Dermis blood vessel endothelial cell (primary cell): ENCODE results near the gene ANKHD1. TPM values are rescaled to one million over a fixed set of nuclear protein-coding genes. Genes with fewer than 3 reads are reported as not detected.

Source experiments
- DNase-seq: peaks from one replicate; pipeline ENCODE4 v3.0.0; 2010
- total RNA-seq: library from RNA; depleted of rRNA; stranded (reverse); fragments of >200 nt; gene quantifications from 2 replicates; pipeline ENCODE4 v1.2.3, GENCODE V29; 2014

ANKHD1 gene
- total RNA-seq, 1 donor from 2014 or later: 70.1 TPM

GRCh38 chr5:140547508-140548299, 146.1 kb downstream of the ANKHD1 start, which contains the start of gene EIF4EBP3:
Gene EIF4EBP3 (plus strand): TSS chr5:140547662. CDS start chr5:140547738, 76 bp downstream.
- DNase-seq: peak; percentile 98

GRCh38 chr5:140548300-140548688, 146.7 kb downstream of the ANKHD1 start:
- no peak for DNase-seq

- no peak for DNase-seq
These were observed 147.2 kb downstream of the ANKHD1 start for GRCh38 chr5:140548791-140549190.

- DNase-seq: peak; percentile 63
These were observed 147.9 kb downstream of the ANKHD1 start for GRCh38 chr5:140549237-140550144.

- no peak for DNase-seq
These were observed 148.8 kb downstream of the ANKHD1 start for GRCh38 chr5:140550147-140551079.

- no peak for DNase-seq
These were observed 150.2 kb downstream of the ANKHD1 start for GRCh38 chr5:140551872-140552271.

GRCh38 chr5:140553657-140554056, 152.0 kb downstream of the ANKHD1 start:
- no peak for DNase-seq

GRCh38 chr5:140554454-140554853, 152.8 kb downstream of the ANKHD1 start:
- no peak for DNase-seq

GRCh38 chr5:140555747-140556312, 154.2 kb downstream of the ANKHD1 start:
- no peak for DNase-seq

GRCh38 chr5:140556438-140556837, 154.8 kb downstream of the ANKHD1 start:
- DNase-seq: peak; percentile 53

- DNase-seq: peak; percentile 93
These were observed 155.6 kb downstream of the ANKHD1 start, which contains the start of gene SRA1 for GRCh38 chr5:140557136-140557805. Gene SRA1 (minus strand): TSS chr5:140557473. CDS start chr5:140557452, 21 bp downstream.

- no peak for DNase-seq
These were observed 156.3 kb downstream of the ANKHD1 start for GRCh38 chr5:140557965-140558364.

- DNase-seq: no peak
These were observed 156.9 kb downstream of the ANKHD1 start for GRCh38 chr5:140558542-140558941.

- DNase-seq: no peak
These were observed 158.6 kb downstream of the ANKHD1 start for GRCh38 chr5:140560227-140560626.

- no peak for DNase-seq
These were observed 160.3 kb downstream of the ANKHD1 start for GRCh38 chr5:140561753-140562523.

- DNase-seq: no peak
These were observed 162.0 kb downstream of the ANKHD1 start for GRCh38 chr5:140563596-140563995.

- DNase-seq: peak; percentile 99
These were observed 162.8 kb downstream of the ANKHD1 start, which contains the start of the genes APBB3 and SLC35A4 for GRCh38 chr5:140564196-140565023. Gene APBB3 (minus strand): TSS chr5:140564598. CDS start chr5:140564245, 353 bp downstream. Gene SLC35A4 (plus strand): TSS chr5:140564828. CDS start chr5:140567170, 2,342 bp downstream.

- DNase-seq: peak; percentile 62
These were observed 163.6 kb downstream of the ANKHD1 start for GRCh38 chr5:140565024-140565779.

- no peak for DNase-seq
These were observed 164.1 kb downstream of the ANKHD1 start for GRCh38 chr5:140565780-140566095.
